Measurements from ENCODE around the gene C18orf32.

- TF ChIP-seq CTCF (IDR thresholded peaks at IDR 0.05) (no peak), POLR2A (IDR thresholded peaks at IDR 0.05) (no peak)
These were observed 29.4 kb downstream of the C18orf32 start for GRCh38 chr18:49457616-49458015.

Measured in Peyer's patch (tissue), 4 donors.